ENCODE measurements around the gene VSTM2L. TPM values are rescaled to one million over a fixed set of nuclear protein-coding genes. Genes with fewer than 3 reads are reported as not detected.

The VSTM2L gene
- total RNA-seq, 2 donors from 2014 or later = 1.4 to 2.9 TPM

GRCh38 chr20:37907330-37907676 is 4.4 kb downstream of the VSTM2L start:
- H3K4me3 Mint-ChIP-seq = no peak overlapping the region

GRCh38 chr20:37907677-37908401 is 4.9 kb downstream of the VSTM2L start:
- no peak overlapping the region for H3K27ac Mint-ChIP-seq

More at GRCh38 chr20:37907330-37907676, 4.4 kb downstream of the VSTM2L start:
- Histone ChIP-seq H3K9me3 (ENCODE audit: control insufficient read depth, low read length) (no peaks in the 10 kb centered on the region), H3K27ac (ENCODE audit: low read depth, low read length) (peak overlapping the region; percentile 93), H3K9ac (ENCODE audit: extremely low read depth, low read length, poor library complexity, severe bottlenecking) (no peak overlapping the region), H3K36me3 (ENCODE audit: control insufficient read depth, insufficient read depth, low read length) (no peaks in the 10 kb centered on the region), H3K4me1 (ENCODE audit: control insufficient read depth, insufficient read depth, low read length) (no peaks in the 10 kb centered on the region), H3K4me3 (ENCODE audit: low read length) (no peak overlapping the region), H3K27me3 (ENCODE audit: control insufficient read depth, insufficient read depth, low read length, poor library complexity, severe bottlenecking) (peaks cover 29% of the 10 kb centered on the region)
- WGBS, 2 experiments (ENCODE audit: insufficient coverage in 1 of 2, insufficient read length in 1 of 2) = 40 to 59% methylated on average over 2 to 3 of the region's 3 CpGs
- DNase-seq = no peak
- no peak overlapping the region for H3K27ac Mint-ChIP-seq
- TF ChIP-seq CTCF (conservative IDR thresholded peaks at IDR 0.05) = no peak
- H3K9me3 Mint-ChIP-seq = no peaks in the 10 kb centered on the region
- peaks cover 17% of the 10 kb centered on the region for H3K4me1 Mint-ChIP-seq
- peaks cover 47% of the 10 kb centered on the region for H3K27me3 Mint-ChIP-seq (ENCODE audit: insufficient read depth)
- no peaks in the 10 kb centered on the region for H3K36me3 Mint-ChIP-seq (ENCODE audit: low read depth)

DNA sequence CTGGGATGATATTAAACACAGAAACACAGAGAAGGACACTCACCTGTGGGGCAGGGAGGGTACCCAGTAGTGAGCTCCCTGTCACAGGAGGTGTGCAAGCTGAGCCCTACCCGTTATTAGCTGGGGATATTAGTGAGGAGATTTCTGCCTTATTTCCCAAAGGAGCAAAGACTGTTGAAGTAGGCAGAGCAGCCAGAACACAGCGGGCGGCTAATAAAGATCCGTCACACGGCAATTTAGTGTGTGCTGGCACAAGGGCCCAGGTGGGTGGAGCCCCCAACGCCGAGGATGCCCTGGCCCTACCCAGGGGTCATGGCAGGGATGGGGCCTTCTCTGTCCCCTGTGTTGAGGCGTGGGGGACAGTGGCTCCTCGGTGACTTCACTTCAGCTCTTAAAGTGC is 8.3 kb downstream of the VSTM2L start:
- 86 to 87% methylated on average over 5 to 7 of the region's 9 CpGs for WGBS, 2 experiments (ENCODE audit: insufficient coverage in 1 of 2, insufficient read length in 1 of 2)
- Mint-ChIP-seq H3K9me3 (no peaks in the 10 kb centered on the region), H3K36me3 (ENCODE audit: low read depth) (no peaks in the 10 kb centered on the region), H3K27me3 (ENCODE audit: insufficient read depth) (peaks cover 39% of the 10 kb centered on the region), H3K4me3 (no peak overlapping the region), H3K4me1 (peaks cover 25% of the 10 kb centered on the region), H3K27ac (no peak overlapping the region)
- Histone ChIP-seq H3K36me3 (ENCODE audit: control insufficient read depth, insufficient read depth, low read length) (no peaks in the 10 kb centered on the region), H3K9me3 (ENCODE audit: control insufficient read depth, low read length) (no peaks in the 10 kb centered on the region), H3K27me3 (ENCODE audit: control insufficient read depth, insufficient read depth, low read length, poor library complexity, severe bottlenecking) (peaks cover 17% of the 10 kb centered on the region), H3K4me3 (ENCODE audit: low read length) (no peak overlapping the region), H3K27ac (ENCODE audit: low read depth, low read length) (peak overlapping the region; percentile 36), H3K9ac (ENCODE audit: extremely low read depth, low read length, poor library complexity, severe bottlenecking) (no peak overlapping the region), H3K4me1 (ENCODE audit: control insufficient read depth, insufficient read depth, low read length) (peaks cover 5% of the 10 kb centered on the region)
- no peak for DNase-seq
- no peak for TF ChIP-seq CTCF (conservative IDR thresholded peaks at IDR 0.05)

More at GRCh38 chr20:37907677-37908401, 4.9 kb downstream of the VSTM2L start:
- H3K4me1 Mint-ChIP-seq = peaks cover 18% of the 10 kb centered on the region
- Histone ChIP-seq H3K4me3 (ENCODE audit: low read length) (no peak overlapping the region), H3K27ac (ENCODE audit: low read depth, low read length) (peak overlapping the region; percentile 93), H3K27me3 (ENCODE audit: control insufficient read depth, insufficient read depth, low read length, poor library complexity, severe bottlenecking) (peaks cover 29% of the 10 kb centered on the region), H3K36me3 (ENCODE audit: control insufficient read depth, insufficient read depth, low read length) (no peaks in the 10 kb centered on the region), H3K9ac (ENCODE audit: extremely low read depth, low read length, poor library complexity, severe bottlenecking) (no peak overlapping the region), H3K4me1 (ENCODE audit: control insufficient read depth, insufficient read depth, low read length) (no peaks in the 10 kb centered on the region), H3K9me3 (ENCODE audit: control insufficient read depth, low read length) (no peaks in the 10 kb centered on the region)
- no peak overlapping the region for H3K4me3 Mint-ChIP-seq
- 55 to 62% methylated on average over 14 to 17 of the region's 17 CpGs for WGBS, 2 experiments (ENCODE audit: insufficient coverage in 1 of 2, insufficient read length in 1 of 2)
- TF ChIP-seq CTCF (conservative IDR thresholded peaks at IDR 0.05) = no peak
- H3K27me3 Mint-ChIP-seq (ENCODE audit: insufficient read depth) = peaks cover 47% of the 10 kb centered on the region
- no peaks in the 10 kb centered on the region for H3K36me3 Mint-ChIP-seq (ENCODE audit: low read depth)
- H3K9me3 Mint-ChIP-seq = no peaks in the 10 kb centered on the region
- DNase-seq = peak; percentile 82
